ENCODE results near the gene CDC42EP1.

The CDC42EP1 gene

DNA sequence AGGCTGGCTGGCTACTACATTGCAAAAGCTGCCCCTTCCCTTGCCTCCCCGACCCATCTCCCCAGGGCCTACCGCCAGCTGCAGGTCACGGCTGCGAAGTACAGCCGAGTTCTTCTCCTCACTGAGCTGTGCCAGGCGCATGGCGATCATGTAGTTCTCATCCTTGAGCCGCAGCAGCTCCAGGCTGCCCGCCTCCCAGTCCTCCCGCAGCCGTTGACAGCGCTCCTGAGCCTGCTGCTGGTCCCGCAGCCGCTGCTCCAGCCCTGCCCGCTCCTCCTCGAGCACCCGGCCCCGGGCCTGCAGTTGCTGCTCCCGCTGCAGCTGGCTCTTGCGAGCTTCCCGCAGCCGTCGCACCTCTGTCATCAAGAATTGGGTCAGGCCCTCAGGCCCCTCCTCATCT lies 44.4 kb upstream of the CDC42EP1 start:
- H3K79me2 ChIP-seq (ENCODE audit: insufficient read depth, low read length), result no peaks in the 10 kb centered on the region

DNA sequence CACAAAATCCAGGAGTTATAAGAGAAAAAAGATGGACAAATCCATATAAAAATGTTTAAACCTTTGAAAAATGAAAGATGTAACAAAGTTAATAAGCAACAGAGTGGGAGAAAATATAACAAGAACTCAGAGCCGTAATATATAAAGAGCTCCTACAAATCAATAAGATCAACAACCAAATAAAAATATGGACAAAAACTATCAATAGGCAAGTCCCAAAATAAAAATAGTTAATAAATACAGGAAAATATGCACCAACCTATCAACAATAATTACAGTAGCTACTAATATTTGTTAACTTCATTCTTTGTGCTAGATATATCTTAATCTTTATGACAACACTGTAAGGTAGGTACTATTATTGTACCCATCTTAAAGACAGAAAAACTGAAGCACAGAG lies 43.8 kb upstream of the CDC42EP1 start:
- H3K36me3 ChIP-seq (ENCODE audit: insufficient read depth, low read length), result no peaks in the 10 kb centered on the region
- H3F3A ChIP-seq (ENCODE audit: insufficient read depth, low read length), result no peaks in the 10 kb centered on the region
- no peaks in the 10 kb centered on the region for H3K4me1 ChIP-seq (ENCODE audit: insufficient read depth, low read length, severe bottlenecking)
- no peak overlapping the region for H3K4me2 ChIP-seq (ENCODE audit: low read length)
- no peaks in the 10 kb centered on the region for H3K79me2 ChIP-seq (ENCODE audit: insufficient read depth, low read length)
- no peak overlapping the region for H3K27ac ChIP-seq (ENCODE audit: low read depth, low read length, poor library complexity, severe bottlenecking)
- H3K27me3 ChIP-seq (ENCODE audit: insufficient read depth, low read length), result peaks cover 24% of the 10 kb centered on the region; the same call in 1 of the 2 replicates
- no peak overlapping the region for H3K4me3 ChIP-seq (ENCODE audit: low read depth, low read length, poor library complexity, severe bottlenecking)
- H3K9ac ChIP-seq (ENCODE audit: low read length), result no peak overlapping the region
- no peak for TF ChIP-seq EZH2 (IDR thresholded peaks at IDR 0.05; ENCODE audit: borderline replicate concordance, low read length)
- TF ChIP-seq CTCF (IDR thresholded peaks at IDR 0.05; ENCODE audit: low read length), result no peak
- peaks cover 2% of the 10 kb centered on the region; the same call in 1 of the 2 replicates for H3K9me3 ChIP-seq (ENCODE audit: low read length)
- H3K9me2 ChIP-seq (ENCODE audit: low read depth, low read length), result no peaks in the 10 kb centered on the region
- no peaks in the 10 kb centered on the region for H4K20me1 ChIP-seq (ENCODE audit: insufficient read depth, low read length)
- no peak overlapping the region for H2AFZ ChIP-seq (ENCODE audit: low read length)

More for the DNA sequence above, 44.4 kb upstream of the CDC42EP1 start:
- H3K4me2 ChIP-seq (ENCODE audit: low read length), result no peak overlapping the region
- H3K36me3 ChIP-seq (ENCODE audit: insufficient read depth, low read length), result no peaks in the 10 kb centered on the region
- H3F3A ChIP-seq (ENCODE audit: insufficient read depth, low read length), result no peaks in the 10 kb centered on the region
- H3K4me1 ChIP-seq (ENCODE audit: insufficient read depth, low read length, severe bottlenecking), result no peaks in the 10 kb centered on the region
- H3K27ac ChIP-seq (ENCODE audit: low read depth, low read length, poor library complexity, severe bottlenecking), result no peak overlapping the region
- H3K9me2 ChIP-seq (ENCODE audit: low read depth, low read length), result no peaks in the 10 kb centered on the region
- H3K9ac ChIP-seq (ENCODE audit: low read length), result no peak overlapping the region
- no peak for TF ChIP-seq EZH2 (IDR thresholded peaks at IDR 0.05; ENCODE audit: borderline replicate concordance, low read length)
- TF ChIP-seq CTCF (IDR thresholded peaks at IDR 0.05; ENCODE audit: low read length), result no peak
- H4K20me1 ChIP-seq (ENCODE audit: insufficient read depth, low read length), result no peaks in the 10 kb centered on the region
- H3K9me3 ChIP-seq (ENCODE audit: low read length), result peaks cover 2% of the 10 kb centered on the region; the same call in 1 of the 2 replicates
- no peak overlapping the region for H3K4me3 ChIP-seq (ENCODE audit: low read depth, low read length, poor library complexity, severe bottlenecking)
- H3K27me3 ChIP-seq (ENCODE audit: insufficient read depth, low read length), result peaks cover 21% of the 10 kb centered on the region; the same call in 1 of the 2 replicates
- H2AFZ ChIP-seq (ENCODE audit: low read length), result no peak overlapping the region

DNA sequence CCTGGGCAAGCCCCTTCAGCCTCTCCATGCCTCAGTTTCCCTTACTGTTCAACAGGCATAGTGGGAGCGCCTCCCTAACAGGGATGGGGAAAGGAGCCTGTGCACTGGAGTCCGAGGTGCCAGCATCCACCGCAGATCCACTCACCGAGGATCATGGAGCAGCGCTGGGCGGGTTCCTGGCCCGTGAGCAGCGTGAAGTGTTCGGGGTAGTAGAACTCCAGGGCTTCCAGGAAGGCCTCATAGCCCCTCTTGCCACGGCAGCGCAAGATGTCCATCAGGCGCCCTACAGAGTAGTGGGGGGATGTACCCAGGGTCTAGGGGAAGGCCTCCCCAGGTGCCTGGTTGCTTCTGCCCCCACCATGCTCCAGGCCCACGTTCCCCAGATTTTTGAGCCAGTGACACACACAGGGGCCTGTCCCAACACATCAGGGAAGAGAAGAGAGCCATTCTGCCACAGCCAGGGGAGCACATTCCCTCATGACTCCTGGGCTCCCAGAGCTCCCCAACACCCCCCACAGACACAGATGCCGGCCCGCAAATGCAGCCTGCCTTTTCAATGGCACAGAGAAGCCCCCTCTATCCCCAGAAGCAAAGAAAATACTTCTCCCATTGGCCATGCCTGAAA lies 42.3 kb upstream of the CDC42EP1 start:
- H3K9me2 ChIP-seq (ENCODE audit: low read depth, low read length), result no peaks in the 10 kb centered on the region
- no peaks in the 10 kb centered on the region for H4K20me1 ChIP-seq (ENCODE audit: insufficient read depth, low read length)
- no peaks in the 10 kb centered on the region for H3K79me2 ChIP-seq (ENCODE audit: insufficient read depth, low read length)
- no peak overlapping the region for H3K4me2 ChIP-seq (ENCODE audit: low read length)
- H3K4me3 ChIP-seq (ENCODE audit: low read depth, low read length, poor library complexity, severe bottlenecking), result no peak overlapping the region
- no peaks in the 10 kb centered on the region for H3K4me1 ChIP-seq (ENCODE audit: insufficient read depth, low read length, severe bottlenecking)
- no peaks in the 10 kb centered on the region for H3K36me3 ChIP-seq (ENCODE audit: insufficient read depth, low read length)
- no peak for TF ChIP-seq EZH2 (IDR thresholded peaks at IDR 0.05; ENCODE audit: borderline replicate concordance, low read length)
- TF ChIP-seq CTCF (IDR thresholded peaks at IDR 0.05; ENCODE audit: low read length), result no peak
- H3K9ac ChIP-seq (ENCODE audit: low read length), result no peak overlapping the region
- H3K9me3 ChIP-seq (ENCODE audit: low read length), result peaks cover 2% of the 10 kb centered on the region; the same call in 1 of the 2 replicates
- no peaks in the 10 kb centered on the region for H3F3A ChIP-seq (ENCODE audit: insufficient read depth, low read length)
- peaks cover 23% of the 10 kb centered on the region for H3K27me3 ChIP-seq (ENCODE audit: insufficient read depth, low read length)
- H2AFZ ChIP-seq (ENCODE audit: low read length), result no peak overlapping the region
- no peak overlapping the region for H3K27ac ChIP-seq (ENCODE audit: low read depth, low read length, poor library complexity, severe bottlenecking)
